Cardiac muscle cell (in vitro differentiated cells and primary cell): Measurements from ENCODE around the gene C6. TPM values are rescaled to one million over a fixed set of nuclear protein-coding genes. Genes with fewer than 3 reads are reported as not detected.

Source experiments
- DNase-seq, 2 donors: peaks; one replicate each; pipeline versions ENCODE4 v3.0.0 to v3.0.0-alpha.2; 2010 to 2017; ENCODE audit warnings: low read depth in 1 of 2, low spot score in 1 of 2
- H3K27ac ChIP-seq: fragments of 200-600 bp; sonication (generic); 2 replicates; pipeline ENCODE4 v1.5.1; 2016
- H3K27me3 ChIP-seq: fragments of 200-600 bp; sonication (generic); 2 replicates; pipeline ENCODE4 v1.6.0; 2016; ENCODE audit warnings: control low read depth
- H3K36me3 ChIP-seq: fragments of 200-600 bp; sonication (generic); 2 replicates; pipeline ENCODE4 v1.5.1; 2016; ENCODE audit warnings: control low read depth
- H3K4me1 ChIP-seq: fragments of 200-600 bp; sonication (generic); 2 replicates; pipeline ENCODE4 v1.8.1; 2017; ENCODE audit warnings: low read depth, mild to moderate bottlenecking, mixed run types
- H3K4me3 ChIP-seq: fragments of 200-600 bp; sonication (generic); 2 replicates; pipeline ENCODE4 v1.5.1; 2016; ENCODE audit warnings: mild to moderate bottlenecking
- H3K9me3 ChIP-seq: fragments of 200-600 bp; sonication (generic); 2 replicates; pipeline ENCODE4 v1.5.1; 2017; ENCODE audit warnings: low read depth, mild to moderate bottlenecking, control low read depth
- CTCF ChIP-seq: IDR thresholded peaks from 2 replicates; pipeline ENCODE4 v1.5.1; 2012; ENCODE audit warnings: low read depth, mild to moderate bottlenecking, low read length
- polyA plus RNA-seq: library from polyadenylated mRNA; unstranded; fragments of >200 nt; fragmentation: Nextera tagmentation; extraction: Ambion mirVana; gene quantifications from 2 replicates; pipeline ENCODE4 v1.2.1, GENCODE V29; 2016
- total RNA-seq: library from RNA; depleted of rRNA; stranded (reverse); fragments of >200 nt; gene quantifications from 2 replicates; pipeline ENCODE4 v1.2.3, GENCODE V29; 2016

The C6 gene
- total and polyA plus RNA-seq, 2 experiments from 2014 or later = 0.27 TPM

- H3K4me3 ChIP-seq = no peak overlapping the region
- H3K4me1 ChIP-seq = peaks cover 4% of the 10 kb centered on the region
- no peak overlapping the region for H3K27ac ChIP-seq
These were observed 90.9 kb downstream of the C6 start for GRCh38 chr5:41122459-41122858.

GRCh38 chr5:41120600-41120999 lies 92.7 kb downstream of the C6 start:
- no peaks in the 10 kb centered on the region for H3K9me3 ChIP-seq
- no peaks in the 10 kb centered on the region for H3K27me3 ChIP-seq
- peaks cover 4% of the 10 kb centered on the region for H3K4me1 ChIP-seq
- no peak overlapping the region for H3K4me3 ChIP-seq
- no peak overlapping the region for H3K27ac ChIP-seq
- DNase-seq = no peak
- TF ChIP-seq CTCF = no peak
- H3K36me3 ChIP-seq = no peaks in the 10 kb centered on the region

More at GRCh38 chr5:41122459-41122858, 90.9 kb downstream of the C6 start:
- TF ChIP-seq CTCF = no peak
- H3K27me3 ChIP-seq = no peaks in the 10 kb centered on the region
- no peaks in the 10 kb centered on the region for H3K36me3 ChIP-seq
- H3K9me3 ChIP-seq = no peaks in the 10 kb centered on the region
- no peak for DNase-seq

GRCh38 chr5:41118177-41118576 lies 95.2 kb downstream of the C6 start:
- TF ChIP-seq CTCF = peak; percentile 3
- Histone ChIP-seq H3K27me3 (no peaks in the 10 kb centered on the region), H3K36me3 (no peaks in the 10 kb centered on the region), H3K9me3 (no peaks in the 10 kb centered on the region), H3K27ac (no peak overlapping the region), H3K4me1 (no peaks in the 10 kb centered on the region), H3K4me3 (no peak overlapping the region)
- DNase-seq = no peak

GRCh38 chr5:41115281-41115680 lies 98.1 kb downstream of the C6 start:
- Histone ChIP-seq H3K9me3 (no peaks in the 10 kb centered on the region), H3K27ac (no peak overlapping the region), H3K4me3 (no peak overlapping the region), H3K4me1 (no peaks in the 10 kb centered on the region), H3K36me3 (no peaks in the 10 kb centered on the region), H3K27me3 (no peaks in the 10 kb centered on the region)
- peak in 1 of 2 donors; percentile 81 for DNase-seq
- no peak for TF ChIP-seq CTCF

- Histone ChIP-seq H3K9me3 (no peaks in the 10 kb centered on the region), H3K4me3 (no peak overlapping the region), H3K27ac (no peak overlapping the region), H3K27me3 (no peaks in the 10 kb centered on the region), H3K4me1 (no peaks in the 10 kb centered on the region), H3K36me3 (no peaks in the 10 kb centered on the region)
- no peak for TF ChIP-seq CTCF
- DNase-seq = peak in 1 of 2 donors; percentile 18
These were observed 100.6 kb downstream of the C6 start for GRCh38 chr5:41112486-41113455.
